ENCODE results near the gene SH2D5. TPM values are rescaled to one million over a fixed set of nuclear protein-coding genes. Genes with fewer than 3 reads are reported as not detected.
"Not testable (repeated sequence)": the region's sequence is repeated elsewhere in the genome, so short reads cannot be mapped to it uniquely, and the experiment has no call there.

The SH2D5 gene
- total RNA-seq, 1 donor = 4.3 TPM

DNA sequence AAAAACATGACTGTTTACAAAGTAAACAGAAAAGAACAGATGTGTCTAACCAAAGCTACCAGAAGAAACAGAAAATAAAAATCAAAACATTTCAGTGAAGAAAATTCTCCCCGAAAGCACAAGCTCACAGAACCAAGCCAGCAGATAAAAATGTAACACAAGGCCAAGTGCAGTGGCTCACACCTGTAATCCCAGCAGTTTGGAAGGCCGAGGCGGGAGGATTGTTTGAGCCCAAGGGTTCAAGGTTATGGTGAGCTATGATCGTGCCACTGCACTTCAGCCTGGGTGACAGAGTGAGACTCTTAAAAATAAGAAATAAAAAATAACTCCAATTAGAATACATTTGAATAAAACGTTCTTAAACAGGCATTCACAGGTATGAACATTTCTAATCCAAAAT, 52.2 kb downstream of the SH2D5 start:
- no peak overlapping the region for H3K4me3 ChIP-seq (ENCODE audit: low read depth, low read length)
- TF ChIP-seq, protein P1, sequence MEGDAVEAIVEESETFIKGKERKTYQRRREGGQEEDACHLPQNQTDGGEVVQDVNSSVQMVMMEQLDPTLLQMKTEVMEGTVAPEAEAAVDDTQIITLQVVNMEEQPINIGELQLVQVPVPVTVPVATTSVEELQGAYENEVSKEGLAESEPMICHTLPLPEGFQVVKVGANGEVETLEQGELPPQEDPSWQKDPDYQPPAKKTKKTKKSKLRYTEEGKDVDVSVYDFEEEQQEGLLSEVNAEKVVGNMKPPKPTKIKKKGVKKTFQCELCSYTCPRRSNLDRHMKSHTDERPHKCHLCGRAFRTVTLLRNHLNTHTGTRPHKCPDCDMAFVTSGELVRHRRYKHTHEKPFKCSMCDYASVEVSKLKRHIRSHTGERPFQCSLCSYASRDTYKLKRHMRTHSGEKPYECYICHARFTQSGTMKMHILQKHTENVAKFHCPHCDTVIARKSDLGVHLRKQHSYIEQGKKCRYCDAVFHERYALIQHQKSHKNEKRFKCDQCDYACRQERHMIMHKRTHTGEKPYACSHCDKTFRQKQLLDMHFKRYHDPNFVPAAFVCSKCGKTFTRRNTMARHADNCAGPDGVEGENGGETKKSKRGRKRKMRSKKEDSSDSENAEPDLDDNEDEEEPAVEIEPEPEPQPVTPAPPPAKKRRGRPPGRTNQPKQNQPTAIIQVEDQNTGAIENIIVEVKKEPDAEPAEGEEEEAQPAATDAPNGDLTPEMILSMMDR (IDR thresholded peaks at IDR 0.05; ENCODE audit: insufficient read depth, low read depth, low read length) = no peak

DNA sequence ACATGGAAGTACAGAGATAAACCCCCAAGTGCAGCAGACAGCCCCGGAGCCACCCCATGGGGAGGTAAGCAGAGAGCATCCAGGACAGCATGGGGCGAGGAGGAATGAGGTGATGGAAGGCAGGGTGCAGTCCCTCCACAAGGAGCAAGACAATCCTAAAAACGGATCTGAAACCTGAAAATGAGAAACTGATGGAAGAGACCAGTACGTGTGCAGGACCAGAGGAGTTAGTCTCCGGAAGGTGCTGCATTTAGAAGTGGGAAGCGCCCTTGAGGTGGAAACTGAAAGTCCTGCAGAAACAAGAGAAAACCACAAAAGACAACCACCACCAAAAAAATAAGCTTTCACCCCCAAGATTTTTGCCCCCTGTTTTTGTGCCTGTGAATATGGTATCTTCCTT, 53.9 kb downstream of the SH2D5 start:
- TF ChIP-seq, protein P1 (IDR thresholded peaks at IDR 0.05; ENCODE audit: insufficient read depth, low read depth, low read length) = no peak
- no peak for DNase-seq (ENCODE audit: low read depth)
- H3K4me3 ChIP-seq (ENCODE audit: low read depth, low read length) = no peak overlapping the region

More for the DNA sequence above, 52.2 kb downstream of the SH2D5 start:
- no peak for DNase-seq (ENCODE audit: low read depth)

DNA sequence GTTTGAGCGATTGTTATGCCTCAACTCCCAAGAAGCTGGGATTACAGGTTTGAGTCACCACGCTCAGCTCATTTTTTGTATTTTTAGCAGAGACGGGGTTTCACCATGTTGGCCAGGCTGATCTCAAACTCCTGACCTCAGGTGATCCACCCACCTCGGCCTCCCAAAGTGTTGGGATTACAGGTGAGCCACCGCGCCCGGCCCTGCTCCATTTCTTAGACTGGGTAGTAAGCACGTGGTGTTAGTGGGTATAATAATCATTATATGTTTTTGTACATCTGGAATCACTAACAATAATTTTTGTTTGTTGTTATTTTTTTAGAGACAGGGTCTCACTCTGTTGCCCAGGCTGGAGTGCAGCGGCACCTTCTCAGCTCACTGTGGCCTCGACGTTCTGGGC, 58.9 kb downstream of the SH2D5 start:
- H3K4me3 ChIP-seq (ENCODE audit: low read depth, low read length); DNase-seq (ENCODE audit: low read depth): not testable (repeated sequence)

DNA sequence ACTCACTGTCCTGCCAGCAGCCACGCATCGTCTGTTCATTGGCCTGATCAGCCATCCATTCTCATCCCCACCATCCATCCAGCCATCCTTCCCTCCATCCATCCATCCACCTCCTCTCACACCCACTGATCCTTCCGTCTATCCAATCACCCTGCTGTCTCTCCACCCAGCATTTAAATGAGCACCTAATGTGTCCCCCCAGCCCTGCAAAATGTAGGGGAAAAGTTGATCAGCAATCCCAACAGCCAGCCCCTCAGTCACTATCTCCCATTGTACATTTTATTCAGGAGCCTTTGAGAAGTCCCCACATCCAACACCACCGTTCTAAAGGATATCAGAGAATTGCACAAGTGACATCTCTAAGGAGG, 60.3 kb downstream of the SH2D5 start:
- no peak for DNase-seq (ENCODE audit: low read depth)
- TF ChIP-seq, protein P1 (IDR thresholded peaks at IDR 0.05; ENCODE audit: insufficient read depth, low read depth, low read length) = no peak
- H3K4me3 ChIP-seq (ENCODE audit: low read depth, low read length) = no peak overlapping the region

DNA sequence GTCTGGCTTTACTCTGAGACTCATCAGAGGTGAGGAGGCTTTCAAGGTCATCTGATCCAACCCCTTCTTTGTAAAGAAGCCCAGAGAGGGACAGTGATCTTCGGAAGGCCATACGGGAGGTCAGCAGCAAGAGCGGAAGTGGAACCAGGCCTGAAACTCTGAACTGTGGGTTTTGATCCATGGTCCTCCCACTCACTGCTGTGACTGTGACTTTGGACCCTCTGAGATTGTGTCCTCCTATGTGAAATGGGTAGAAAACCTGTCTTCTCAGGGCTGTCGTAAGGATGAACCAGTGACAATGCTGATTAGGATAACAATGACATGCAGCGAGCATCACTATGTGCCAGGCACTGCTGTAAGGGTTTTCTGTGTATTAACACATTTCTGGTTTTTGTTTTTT, 61.6 kb downstream of the SH2D5 start:
- DNase-seq (ENCODE audit: low read depth) = no peak
- no peak overlapping the region for H3K4me3 ChIP-seq (ENCODE audit: low read depth, low read length)
- TF ChIP-seq, protein P1 (IDR thresholded peaks at IDR 0.05; ENCODE audit: insufficient read depth, low read depth, low read length) = no peak

Other genes starting within 250 kb of the SH2D5 start
- gene CAMK2N1, start 246.5 kb downstream of the SH2D5 start, total RNA-seq = 8.4 and 9.5 TPM in 2 replicates
- 26.4 and 28.1 TPM in 2 replicates for gene MUL1, start 224.6 kb downstream of the SH2D5 start, total RNA-seq
- gene FAM43B, start 180.1 kb downstream of the SH2D5 start, total RNA-seq = under 0.01 TPM in 1 of 2 replicates, not detected in the other
- gene CDA, start 143.6 kb downstream of the SH2D5 start, total RNA-seq = 1.9 and 3.0 TPM in 2 replicates
- 61.3 and 64.4 TPM in 2 replicates for gene PINK1, start 99.2 kb downstream of the SH2D5 start, total RNA-seq
- 164 and 203 TPM in 2 replicates for gene DDOST, start 71.3 kb downstream of the SH2D5 start, total RNA-seq
- gene KIF17, start 14.7 kb downstream of the SH2D5 start, total RNA-seq = 0.64 and 2.2 TPM in 2 replicates
- 258 and 274 TPM in 2 replicates for gene HP1BP3, start 54.6 kb upstream of the SH2D5 start, total RNA-seq